IMR-90 (cell line): ENCODE measurements around the gene SCGB1A1.

Experiments
- BHLHE40 ChIP-seq: fragments of 150-350 bp; IDR thresholded peaks from 2 replicates; pipeline ENCODE4 v1.6.1; 2016; ENCODE audit warnings: mild to moderate bottlenecking, low read depth, low read length
- CEBPB ChIP-seq: IDR thresholded peaks from 2 replicates; pipeline ENCODE4 v1.6.1; 2012; ENCODE audit warnings: low read depth, low read length, improper control_type of control experiment
- CHD1 ChIP-seq: IDR thresholded peaks from 2 replicates; pipeline ENCODE4 v1.6.1; 2012; ENCODE audit warnings: low read depth, low read length, improper control_type of control experiment
- ELK1 ChIP-seq: fragments of 150-350 bp; IDR thresholded peaks from 2 replicates; pipeline ENCODE4 v1.6.1; 2016; ENCODE audit warnings: low read depth, mild to moderate bottlenecking, low read length, moderate library complexity, borderline replicate concordance
- FOS ChIP-seq: fragments of 150-350 bp; IDR thresholded peaks from 2 replicates; pipeline ENCODE4 v1.6.1; 2016; ENCODE audit warnings: low read depth, low read length
- MAZ ChIP-seq: IDR thresholded peaks from 2 replicates; pipeline ENCODE4 v1.6.1; 2012; ENCODE audit warnings: low read depth, mild to moderate bottlenecking, low read length, improper control_type of control experiment, moderate library complexity, borderline replicate concordance
- MXI1 ChIP-seq: IDR thresholded peaks from 2 replicates; pipeline ENCODE4 v1.6.1; 2012; ENCODE audit warnings: low read depth, mild to moderate bottlenecking, low read length, moderate library complexity, borderline replicate concordance
- NFE2L2 ChIP-seq: fragments of 150-350 bp; IDR thresholded peaks from 2 replicates; pipeline ENCODE4 v1.6.1; 2016; ENCODE audit warnings: low read depth, mild to moderate bottlenecking, low read length
- POLR2A ChIP-seq: IDR thresholded peaks from 2 replicates; pipeline ENCODE4 v1.6.1; 2012; ENCODE audit warnings: mild to moderate bottlenecking, low read depth, low read length
- RFX5 ChIP-seq: IDR thresholded peaks from 2 replicates; pipeline ENCODE4 v1.8.0; 2012; ENCODE audit warnings: low read depth, mild to moderate bottlenecking, low read length, moderate library complexity
- USF2 ChIP-seq: fragments of 150-350 bp; IDR thresholded peaks from 2 replicates; pipeline ENCODE4 v1.6.1; 2017; ENCODE audit warnings: mild to moderate bottlenecking, antibody characterized with exemption, low read length, low read depth
- TF ChIP-seq, protein P1 (sequence below): conservative IDR thresholded peaks from 2 replicates; pipeline ENCODE4 v1.5.1; 2012; ENCODE audit warnings: mild to moderate bottlenecking, low read depth, low read length, improper control_type of control experiment

DNA sequence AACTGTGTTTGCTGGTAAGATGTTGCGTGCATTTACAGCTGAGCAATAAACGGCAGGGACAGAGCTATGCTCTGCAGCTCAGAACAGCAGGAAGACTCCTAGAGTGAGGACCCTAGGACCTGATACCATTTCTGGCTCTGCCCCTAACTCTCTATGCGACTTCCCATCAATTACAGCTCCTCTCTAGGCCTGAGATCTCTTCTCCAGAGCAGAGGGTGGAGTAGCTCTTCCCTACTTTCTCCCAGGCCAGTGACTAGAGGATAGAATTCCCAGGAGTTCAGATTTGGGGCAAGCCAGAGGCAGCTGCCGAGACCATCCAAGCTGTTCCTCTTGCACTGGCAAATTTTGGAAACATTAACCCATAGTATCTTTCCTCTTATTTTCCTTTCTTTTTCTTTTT, 12.8 kb upstream of the SCGB1A1 start:
- no peak for TF ChIP-seq POLR2A
- TF ChIP-seq, protein P1, sequence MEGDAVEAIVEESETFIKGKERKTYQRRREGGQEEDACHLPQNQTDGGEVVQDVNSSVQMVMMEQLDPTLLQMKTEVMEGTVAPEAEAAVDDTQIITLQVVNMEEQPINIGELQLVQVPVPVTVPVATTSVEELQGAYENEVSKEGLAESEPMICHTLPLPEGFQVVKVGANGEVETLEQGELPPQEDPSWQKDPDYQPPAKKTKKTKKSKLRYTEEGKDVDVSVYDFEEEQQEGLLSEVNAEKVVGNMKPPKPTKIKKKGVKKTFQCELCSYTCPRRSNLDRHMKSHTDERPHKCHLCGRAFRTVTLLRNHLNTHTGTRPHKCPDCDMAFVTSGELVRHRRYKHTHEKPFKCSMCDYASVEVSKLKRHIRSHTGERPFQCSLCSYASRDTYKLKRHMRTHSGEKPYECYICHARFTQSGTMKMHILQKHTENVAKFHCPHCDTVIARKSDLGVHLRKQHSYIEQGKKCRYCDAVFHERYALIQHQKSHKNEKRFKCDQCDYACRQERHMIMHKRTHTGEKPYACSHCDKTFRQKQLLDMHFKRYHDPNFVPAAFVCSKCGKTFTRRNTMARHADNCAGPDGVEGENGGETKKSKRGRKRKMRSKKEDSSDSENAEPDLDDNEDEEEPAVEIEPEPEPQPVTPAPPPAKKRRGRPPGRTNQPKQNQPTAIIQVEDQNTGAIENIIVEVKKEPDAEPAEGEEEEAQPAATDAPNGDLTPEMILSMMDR = no peak
- TF ChIP-seq BHLHE40 = no peak
- TF ChIP-seq CEBPB = no peak
- no peak for TF ChIP-seq ELK1
- no peak for TF ChIP-seq NFE2L2
- TF ChIP-seq MXI1 = no peak
- TF ChIP-seq RFX5 = no peak
- no peak for TF ChIP-seq FOS
- TF ChIP-seq CHD1 = no peak
- TF ChIP-seq USF2 = no peak
- TF ChIP-seq MAZ = no peak
